ENCODE results near the gene NIF3L1.

The NIF3L1 gene

GRCh38 chr2:200943527-200944105 lies 54.4 kb downstream of the NIF3L1 start:
- no peak for TF ChIP-seq CTCF (IDR thresholded peaks at IDR 0.05; ENCODE audit: low read depth, low read length, missing control alignments)
- no peak overlapping the region for H3K4me3 ChIP-seq (replicated peaks; ENCODE audit: low read depth, low read length)
- no peak for DNase-seq (ENCODE audit: extremely low read depth, low read depth)

GRCh38 chr2:200944467-200945394 lies 55.6 kb downstream of the NIF3L1 start:
- H3K4me3 ChIP-seq (replicated peaks; ENCODE audit: low read depth, low read length): no peak overlapping the region
- DNase-seq (ENCODE audit: extremely low read depth, low read depth): peak; percentile 69
- no peak for TF ChIP-seq CTCF (IDR thresholded peaks at IDR 0.05; ENCODE audit: low read depth, low read length, missing control alignments)

GRCh38 chr2:200945395-200945729 lies 56.2 kb downstream of the NIF3L1 start:
- no peak for DNase-seq (ENCODE audit: extremely low read depth, low read depth)
- TF ChIP-seq CTCF (IDR thresholded peaks at IDR 0.05; ENCODE audit: low read depth, low read length, missing control alignments): no peak
- no peak overlapping the region for H3K4me3 ChIP-seq (replicated peaks; ENCODE audit: low read depth, low read length)

GRCh38 chr2:200950378-200950777 lies 61.2 kb downstream of the NIF3L1 start:
- no peak for DNase-seq (ENCODE audit: extremely low read depth, low read depth)
- no peak for TF ChIP-seq CTCF (IDR thresholded peaks at IDR 0.05; ENCODE audit: low read depth, low read length, missing control alignments)
- no peak overlapping the region for H3K4me3 ChIP-seq (replicated peaks; ENCODE audit: low read depth, low read length)

Measured in HFF-Myc (cell line).